PC-9 (cell line): Measurements from ENCODE around the gene NRG2. TPM values are rescaled to one million over a fixed set of nuclear protein-coding genes. Genes with fewer than 3 reads are reported as not detected.

Experiments used
- BruUV-seq: library from RNA; stranded (reverse); fragments of 400-500 nt; replicated peaks from 2 replicates; lab custom pipeline; 2021; lab: Mats Ljungman, UMichigan
- CTCF ChIA-PET: fragments of 300-600 bp; sonication (Branson Sonifier 250); formaldehyde crosslinking; loops from one replicate; lab custom pipeline; 2022; ENCODE audit warnings: antibody characterized with exemption; lab: Charles Lee
- POLR2A ChIA-PET: fragments of 300-600 bp; sonication (Branson Sonifier 250); formaldehyde crosslinking; loops from one replicate; lab custom pipeline; 2022; ENCODE audit warnings: antibody characterized with exemption; ENCODE audit not compliant: unreplicated experiment; lab: Charles Lee
- DNase-seq, 2 experiments: peaks; one replicate each; pipeline versions ENCODE4 v3.0.0 to v3.0.0-alpha.2; 2015 to 2022; ENCODE audit warnings: mixed read lengths in 1 of 2
- H2AFZ ChIP-seq: fragments of 200-600 bp; sonication (generic); 2 replicates; pipeline ENCODE4 v1.8.1; 2017; ENCODE audit warnings: antibody characterized with exemption
- H3F3A ChIP-seq: fragments of 200-600 bp; sonication (generic); 2 replicates; pipeline ENCODE4 v1.8.1; 2017; ENCODE audit warnings: antibody characterized with exemption, mild to moderate bottlenecking, low read depth; ENCODE audit not compliant: insufficient read depth
- H3K27ac ChIP-seq: fragments of 200-600 bp; sonication (generic); 2 replicates; pipeline ENCODE4 v1.6.1; 2016; ENCODE audit warnings: mixed run types
- H3K27me3 ChIP-seq: fragments of 200-600 bp; sonication (generic); 2 replicates; pipeline ENCODE4 v1.6.1; 2016; ENCODE audit warnings: low read depth, mixed run types; ENCODE audit not compliant: insufficient read depth
- H3K36me3 ChIP-seq: fragments of 200-600 bp; sonication (generic); 2 replicates; pipeline ENCODE4 v1.6.1; 2016; ENCODE audit warnings: low read depth, mixed run types
- H3K4me1 ChIP-seq: fragments of 200-600 bp; sonication (generic); replicated peaks from 2 replicates; pipeline ENCODE4 v1.6.1; 2016; ENCODE audit warnings: mixed run types; ENCODE audit not compliant: insufficient read depth
- H3K4me2 ChIP-seq: fragments of 200-600 bp; sonication (generic); 2 replicates; pipeline ENCODE4 v1.6.1; 2017; ENCODE audit warnings: mixed run types
- H3K4me3 ChIP-seq: fragments of 200-600 bp; sonication (generic); 2 replicates; pipeline ENCODE4 v1.6.1; 2016; ENCODE audit warnings: mixed run types
- H3K79me2 ChIP-seq: fragments of 200-600 bp; sonication (generic); 2 replicates; pipeline ENCODE4 v1.6.1; 2017; ENCODE audit warnings: low read depth, mixed run types
- H3K9me2 ChIP-seq: fragments of 200-600 bp; sonication (generic); 2 replicates; pipeline ENCODE4 v1.8.1; 2017; ENCODE audit warnings: mild to moderate bottlenecking; ENCODE audit not compliant: insufficient read depth
- H3K9me3 ChIP-seq: fragments of 200-600 bp; sonication (generic); 2 replicates; pipeline ENCODE4 v1.8.1; 2016; ENCODE audit warnings: low read depth; ENCODE audit not compliant: insufficient read depth
- H4K20me1 ChIP-seq: fragments of 200-600 bp; sonication (generic); 2 replicates; pipeline ENCODE4 v1.8.1; 2017; ENCODE audit not compliant: insufficient read depth
- EZH2 ChIP-seq: fragments of 200-600 bp; sonication (generic); IDR thresholded peaks from 2 replicates; pipeline ENCODE4 v1.8.0; 2017; ENCODE audit warnings: antibody characterized with exemption, low read depth
- intact Hi-C: fragments of 100-400 bp; cut with micrococcal nuclease; formaldehyde crosslinking; loops from one replicate; pipeline ENCODE4 v1.10.0; 2022; ENCODE audit not compliant: unreplicated experiment
- total RNA-seq: library from RNA; stranded (reverse); gene quantifications from 2 replicates; pipeline ENCODE4 v1.2.3, GENCODE V29; 2021
- TF ChIP-seq, protein P1 (sequence below): fragments of 200-600 bp; sonication (generic); conservative IDR thresholded peaks from 2 replicates; pipeline ENCODE4 v1.6.1; 2017; ENCODE audit warnings: mixed run types, antibody characterized with exemption, mild to moderate bottlenecking, moderate library complexity

Gene NRG2
- total RNA-seq, 1 experiment from 2014 or later: not detected

DNA sequence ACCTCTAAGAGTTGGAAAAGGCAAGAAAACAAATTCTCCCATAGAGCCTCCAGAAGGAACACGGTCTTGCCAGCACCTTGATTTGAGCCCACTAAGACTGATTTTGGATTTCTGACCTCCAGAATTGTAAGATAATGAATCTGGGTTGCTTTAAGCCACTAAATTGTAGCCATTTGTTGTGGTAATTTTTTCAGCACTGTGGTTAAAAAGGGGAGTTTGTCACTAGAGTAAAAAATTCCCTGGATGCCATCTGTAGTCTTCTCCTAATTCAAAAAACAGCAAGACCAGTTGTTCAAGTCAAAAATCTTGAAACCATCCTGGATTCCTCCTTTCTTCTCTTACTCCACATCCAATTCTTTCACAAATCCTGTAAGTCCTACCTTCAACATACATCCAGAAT is 39.6 kb downstream of the NRG2 start:
- no peak overlapping the region for H3K27ac ChIP-seq
- H2AFZ ChIP-seq: no peak overlapping the region
- H4K20me1 ChIP-seq: no peaks in the 10 kb centered on the region
- H3K36me3 ChIP-seq: no peaks in the 10 kb centered on the region
- no peaks in the 10 kb centered on the region for H3K4me1 ChIP-seq
- H3K79me2 ChIP-seq: no peaks in the 10 kb centered on the region
- H3K27me3 ChIP-seq: peaks cover 6% of the 10 kb centered on the region; the same call in 1 of the 2 replicates
- CTCF ChIA-PET: no interaction called here
- no TSS peak for BruUV-seq
- DNase-seq: no peak
- no peaks in the 10 kb centered on the region for H3F3A ChIP-seq
- POLR2A ChIA-PET: no interaction called here
- H3K4me2 ChIP-seq: no peak overlapping the region
- TF ChIP-seq, protein P1, sequence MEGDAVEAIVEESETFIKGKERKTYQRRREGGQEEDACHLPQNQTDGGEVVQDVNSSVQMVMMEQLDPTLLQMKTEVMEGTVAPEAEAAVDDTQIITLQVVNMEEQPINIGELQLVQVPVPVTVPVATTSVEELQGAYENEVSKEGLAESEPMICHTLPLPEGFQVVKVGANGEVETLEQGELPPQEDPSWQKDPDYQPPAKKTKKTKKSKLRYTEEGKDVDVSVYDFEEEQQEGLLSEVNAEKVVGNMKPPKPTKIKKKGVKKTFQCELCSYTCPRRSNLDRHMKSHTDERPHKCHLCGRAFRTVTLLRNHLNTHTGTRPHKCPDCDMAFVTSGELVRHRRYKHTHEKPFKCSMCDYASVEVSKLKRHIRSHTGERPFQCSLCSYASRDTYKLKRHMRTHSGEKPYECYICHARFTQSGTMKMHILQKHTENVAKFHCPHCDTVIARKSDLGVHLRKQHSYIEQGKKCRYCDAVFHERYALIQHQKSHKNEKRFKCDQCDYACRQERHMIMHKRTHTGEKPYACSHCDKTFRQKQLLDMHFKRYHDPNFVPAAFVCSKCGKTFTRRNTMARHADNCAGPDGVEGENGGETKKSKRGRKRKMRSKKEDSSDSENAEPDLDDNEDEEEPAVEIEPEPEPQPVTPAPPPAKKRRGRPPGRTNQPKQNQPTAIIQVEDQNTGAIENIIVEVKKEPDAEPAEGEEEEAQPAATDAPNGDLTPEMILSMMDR: no peak
- TF ChIP-seq EZH2: no peak
- intact Hi-C loops: no loop called here
- no peaks in the 10 kb centered on the region for H3K9me2 ChIP-seq
- no peak overlapping the region for H3K4me3 ChIP-seq
- H3K9me3 ChIP-seq: no peaks in the 10 kb centered on the region

DNA sequence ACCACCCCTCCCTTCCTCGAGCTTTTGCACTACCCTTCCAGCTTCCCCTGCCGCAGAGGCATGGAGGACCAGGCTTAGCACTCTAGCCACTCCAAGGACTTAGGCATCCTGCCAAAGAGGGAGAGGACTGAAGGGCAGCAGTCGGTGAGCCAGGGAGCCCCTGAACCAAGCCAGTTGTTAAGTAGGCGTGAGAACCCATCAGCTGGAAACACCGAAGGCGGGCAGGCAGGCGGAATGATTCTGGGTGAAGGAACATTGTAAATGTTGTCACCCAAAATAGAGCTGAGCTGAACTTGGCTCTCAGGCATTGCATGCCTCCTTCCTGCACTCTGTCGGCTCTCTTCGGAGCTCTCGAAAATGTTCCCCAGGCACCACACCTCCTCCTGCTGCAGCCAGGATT is 42.8 kb downstream of the NRG2 start:
- Histone ChIP-seq H3K4me1 (no peaks in the 10 kb centered on the region), H3F3A (no peaks in the 10 kb centered on the region), H3K27me3 (peaks cover 2% of the 10 kb centered on the region; the same call in 1 of the 2 replicates), H3K4me3 (no peak overlapping the region), H3K36me3 (no peaks in the 10 kb centered on the region), H3K9me2 (no peaks in the 10 kb centered on the region), H2AFZ (no peak overlapping the region), H3K4me2 (no peak overlapping the region), H3K9me3 (no peaks in the 10 kb centered on the region), H4K20me1 (no peaks in the 10 kb centered on the region), H3K79me2 (no peaks in the 10 kb centered on the region), H3K27ac (no peak overlapping the region)
- DNase-seq: no peak
- no peak for TF ChIP-seq EZH2
- TF ChIP-seq, protein P1: no peak
- intact Hi-C loops: no loop called here
- POLR2A ChIA-PET: no interaction called here
- CTCF ChIA-PET: no interaction called here
- BruUV-seq: no TSS peak

- CTCF ChIA-PET: interaction anchor here (0.5 kb wide), 1 partner anchor 19 kb away, joined by 3 read pairs; no protein-coding TSS in a partner anchor
- no peak overlapping the region for H3K27ac ChIP-seq
- POLR2A ChIA-PET: interaction anchor here (0.7 kb wide), 1 partner anchor 110 kb away, joined by 3 read pairs; no protein-coding TSS in a partner anchor
These were observed 44.3 kb downstream of the NRG2 start for GRCh38 chr5:139998837-139999236.

More at GRCh38 chr5:139998837-139999236, 44.3 kb downstream of the NRG2 start:
- no peak for DNase-seq
- intact Hi-C loops: no loop called here
- Histone ChIP-seq H3K4me3 (no peak overlapping the region), H3K4me1 (no peaks in the 10 kb centered on the region), H3K36me3 (no peaks in the 10 kb centered on the region), H3F3A (no peaks in the 10 kb centered on the region), H3K4me2 (no peak overlapping the region), H3K27me3 (no peaks in the 10 kb centered on the region; the same call in 1 of the 2 replicates), H3K9me2 (no peaks in the 10 kb centered on the region), H3K79me2 (no peaks in the 10 kb centered on the region), H3K9me3 (no peaks in the 10 kb centered on the region), H2AFZ (no peak overlapping the region), H4K20me1 (no peaks in the 10 kb centered on the region)
- no peak for TF ChIP-seq EZH2
- TF ChIP-seq, protein P1: no peak
- BruUV-seq: no TSS peak
